SK-N-MC (cell line): ENCODE data around the gene SUSD5.

Experiments used
- EZH2 ChIP-seq: fragments of 200-600 bp; sonication (generic); IDR thresholded peaks from one replicate; pipeline ENCODE4 v1.6.1; 2017; ENCODE audit warnings: antibody characterized with exemption
- FOXP2 ChIP-seq: optimal IDR thresholded peaks from 2 replicates; pipeline ENCODE3; 2011; ENCODE audit warnings: mild to moderate bottlenecking, moderate library complexity; ENCODE audit not compliant: insufficient read depth; ENCODE audit errors: extremely low read length, control extremely low read depth

- TF ChIP-seq EZH2, result no peak
- no peak for TF ChIP-seq FOXP2
Observed at GRCh38 chr3:33128706-33129105, 89.9 kb downstream of the SUSD5 start.
